Right atrium auricular region (tissue), 2 donors: ENCODE results near the gene UBR4. TPM values are rescaled to one million over a fixed set of nuclear protein-coding genes. Genes with fewer than 3 reads are reported as not detected.

Experiments
- DNase-seq: peaks from one replicate; pipeline ENCODE4 v3.0.0-alpha.2; 2019; ENCODE audit warnings: low spot score
- H3K27ac ChIP-seq, 2 donors: fragments of 200-600 bp; sonication (generic); 1 replicate in 1 of 2; 2 replicates in 1 of 2; pipeline ENCODE4 v1.5.1; 2016 to 2019
- H3K27me3 ChIP-seq, 2 donors: fragments of 200-600 bp; sonication (generic); one replicate each; pipeline versions ENCODE4 v1.5.1 to v1.6.0; 2017 to 2019
- H3K36me3 ChIP-seq: fragments of 200-600 bp; sonication (generic); one replicate; pipeline ENCODE4 v1.5.1; 2016
- H3K4me1 ChIP-seq, 2 donors: fragments of 200-600 bp; sonication (generic); one replicate each; pipeline versions ENCODE4 v1.5.1 to v1.6.0; 2017 to 2019
- H3K4me3 ChIP-seq, 2 donors: fragments of 200-600 bp; sonication (generic); 1 replicate in 1 of 2; 2 replicates in 1 of 2; pipeline ENCODE4 v1.5.1; 2017 to 2019; ENCODE audit warnings: mild to moderate bottlenecking in 1 of 2, moderate library complexity in 1 of 2
- H3K9me3 ChIP-seq, 2 donors: fragments of 200-600 bp; sonication (generic); one replicate each; pipeline ENCODE4 v1.5.1; 2019
- CTCF ChIP-seq, 2 donors: fragments of 200-600 bp; sonication (generic); IDR thresholded peaks; one replicate each; pipeline ENCODE4 v1.5.1; 2019; ENCODE audit warnings: antibody characterized with exemption in 2 of 2
- total RNA-seq, 2 donors: library from RNA; depleted of rRNA; stranded (reverse); fragments of >200 nt; gene quantifications; one replicate each; pipeline ENCODE4 v1.1.0, GENCODE V29; 2016

Gene UBR4
- total RNA-seq, 2 donors from 2014 or later, result 75.1 to 88.0 TPM

GRCh38 chr1:19115082-19115808 lies 94.8 kb downstream of the UBR4 start:
- no peak overlapping the region for H3K4me3 ChIP-seq
- H3K4me1 ChIP-seq, result no peaks in the 10 kb centered on the region
- no peak for TF ChIP-seq CTCF (IDR thresholded peaks at IDR 0.05)
- no peaks in the 10 kb centered on the region for H3K27me3 ChIP-seq
- H3K9me3 ChIP-seq, result no peaks in the 10 kb centered on the region
- H3K27ac ChIP-seq, result no peak overlapping the region
- peaks cover 100% of the 10 kb centered on the region for H3K36me3 ChIP-seq
- DNase-seq, result no peak

GRCh38 chr1:19113697-19114092 lies 96.4 kb downstream of the UBR4 start:
- Histone ChIP-seq H3K27ac (no peak overlapping the region), H3K9me3 (no peaks in the 10 kb centered on the region), H3K4me1 (no peaks in the 10 kb centered on the region), H3K4me3 (no peak overlapping the region), H3K27me3 (no peaks in the 10 kb centered on the region), H3K36me3 (peaks cover 100% of the 10 kb centered on the region)
- peak in 1 of 2 donors; percentile 42 for TF ChIP-seq CTCF (IDR thresholded peaks at IDR 0.05)
- DNase-seq, result no peak

- no peaks in the 10 kb centered on the region for H3K4me1 ChIP-seq
- H3K36me3 ChIP-seq, result peaks cover 100% of the 10 kb centered on the region
- H3K4me3 ChIP-seq, result no peak overlapping the region
- H3K27ac ChIP-seq, result no peak overlapping the region
- no peak for TF ChIP-seq CTCF (IDR thresholded peaks at IDR 0.05)
- H3K9me3 ChIP-seq, result no peaks in the 10 kb centered on the region
- no peak for DNase-seq
- H3K27me3 ChIP-seq, result no peaks in the 10 kb centered on the region
These were observed 97.0 kb downstream of the UBR4 start for GRCh38 chr1:19112891-19113696.

GRCh38 chr1:19110257-19110927 lies 99.7 kb downstream of the UBR4 start:
- no peak for TF ChIP-seq CTCF (IDR thresholded peaks at IDR 0.05)
- peaks cover 94% of the 10 kb centered on the region for H3K36me3 ChIP-seq
- no peak for DNase-seq

GRCh38 chr1:19109545-19109944 lies 100.5 kb downstream of the UBR4 start:
- TF ChIP-seq CTCF (IDR thresholded peaks at IDR 0.05), result no peak
- Histone ChIP-seq H3K4me1 (no peaks in the 10 kb centered on the region), H3K36me3 (peaks cover 94% of the 10 kb centered on the region), H3K27me3 (no peaks in the 10 kb centered on the region), H3K9me3 (no peaks in the 10 kb centered on the region), H3K4me3 (no peak overlapping the region), H3K27ac (no peak overlapping the region)
- DNase-seq, result no peak

More at GRCh38 chr1:19110257-19110927, 99.7 kb downstream of the UBR4 start:
- Histone ChIP-seq H3K27ac (no peak overlapping the region), H3K27me3 (no peaks in the 10 kb centered on the region), H3K4me1 (no peaks in the 10 kb centered on the region), H3K4me3 (no peak overlapping the region), H3K9me3 (no peaks in the 10 kb centered on the region)
